SK-N-SH treated with all-trans-retinoic acid at 6 μM for 48 hours (cell line): ENCODE measurements around the gene RNF25.
A peak's percentile ranks its signal among the peaks of the same experiment; 100 is the strongest.

ENCODE experiments used
- ATAC-seq: fragments of 200-7000 bp; cut with Tn5 transposase; 3 replicates; pipeline ENCODE4 v1.9.1; 2020; ENCODE audit warnings: mild to moderate bottlenecking, moderate library complexity
- ARNTL ChIP-seq: fragments of 450-650 bp; formaldehyde crosslinking; IDR thresholded peaks from 2 replicates; pipeline ENCODE4 v1.5.0; 2020; ENCODE audit warnings: low read depth, mild to moderate bottlenecking, moderate library complexity, borderline replicate concordance
- BACH2 ChIP-seq: fragments of 250-450 bp; sonication (Bioruptor Pico); IDR thresholded peaks from 2 replicates; pipeline ENCODE4 v1.9.0; 2021; ENCODE audit warnings: mild to moderate bottlenecking, borderline replicate concordance
- CSDC2 ChIP-seq: fragments of 250-450 bp; sonication (Bioruptor Pico); IDR thresholded peaks from 2 replicates; pipeline ENCODE4 v1.5.0; 2020; ENCODE audit warnings: mild to moderate bottlenecking, moderate library complexity
- ESRRG ChIP-seq: fragments of 250-450 bp; sonication (Bioruptor Pico); IDR thresholded peaks from 2 replicates; pipeline ENCODE4 v1.6.1; 2021; ENCODE audit warnings: mild to moderate bottlenecking
- GLIS3 ChIP-seq: fragments of 250-450 bp; sonication (Bioruptor Pico); IDR thresholded peaks from 2 replicates; pipeline ENCODE4 v1.5.0; 2020; ENCODE audit warnings: mild to moderate bottlenecking, moderate library complexity
- ISL1 ChIP-seq: fragments of 250-450 bp; sonication (Bioruptor Pico); IDR thresholded peaks from 2 replicates; pipeline ENCODE4 v2.1.2; 2022; ENCODE audit warnings: mild to moderate bottlenecking, moderate library complexity
- OSR1 ChIP-seq: fragments of 250-450 bp; sonication (Bioruptor Pico); IDR thresholded peaks from 2 replicates; pipeline ENCODE4 v1.8.0; 2022; ENCODE audit warnings: moderate library complexity, mild to moderate bottlenecking, inconsistent platforms
- PPARA ChIP-seq: fragments of 250-450 bp; sonication (Bioruptor Pico); IDR thresholded peaks from 2 replicates; pipeline ENCODE4 v1.5.0; 2020; ENCODE audit warnings: mild to moderate bottlenecking, borderline replicate concordance
- RARB ChIP-seq: fragments of 250-450 bp; sonication (Bioruptor Pico); IDR thresholded peaks from 2 replicates; pipeline ENCODE4 v1.8.0; 2021; ENCODE audit warnings: mild to moderate bottlenecking, moderate library complexity
- SNAI2 ChIP-seq: fragments of 250-450 bp; sonication (Bioruptor Pico); IDR thresholded peaks from 2 replicates; pipeline ENCODE4 v1.5.0; 2020; ENCODE audit warnings: mild to moderate bottlenecking, moderate library complexity
- TCF4 ChIP-seq: fragments of 250-450 bp; sonication (Bioruptor Pico); IDR thresholded peaks from 2 replicates; pipeline ENCODE4 v1.8.0; 2021; ENCODE audit warnings: mild to moderate bottlenecking, moderate library complexity, borderline replicate concordance
- TOX ChIP-seq: fragments of 250-450 bp; sonication (Bioruptor Pico); IDR thresholded peaks from 2 replicates; pipeline ENCODE4 v1.8.0; 2021; ENCODE audit warnings: mild to moderate bottlenecking, moderate library complexity, borderline replicate concordance
- ZC3H10 ChIP-seq: fragments of 250-450 bp; sonication (Bioruptor Pico); IDR thresholded peaks from 2 replicates; pipeline ENCODE4 v1.5.1; 2021; ENCODE audit warnings: mild to moderate bottlenecking, moderate library complexity
- ZNF565 ChIP-seq: fragments of 450-650 bp; formaldehyde crosslinking; conservative IDR thresholded peaks from 2 replicates; pipeline ENCODE4 v1.5.0; 2020; ENCODE audit warnings: low read depth, mild to moderate bottlenecking, moderate library complexity
- ZNF70 ChIP-seq: fragments of 450-650 bp; formaldehyde crosslinking; IDR thresholded peaks from 2 replicates; pipeline ENCODE4 v1.5.0; 2020; ENCODE audit warnings: mild to moderate bottlenecking, moderate library complexity
- ZNF8 ChIP-seq: fragments of 450-650 bp; formaldehyde crosslinking; IDR thresholded peaks from 2 replicates; pipeline ENCODE4 v1.5.0; 2020; ENCODE audit warnings: mild to moderate bottlenecking, moderate library complexity
- TF ChIP-seq, protein P1 (sequence below): fragments of 250-450 bp; sonication (Bioruptor Pico); IDR thresholded peaks from 2 replicates; pipeline ENCODE4 v1.8.0; 2021; ENCODE audit warnings: low read depth, mild to moderate bottlenecking, moderate library complexity, borderline replicate concordance
- TF ChIP-seq, protein P2 (sequence below): fragments of 250-450 bp; sonication (Bioruptor Pico); IDR thresholded peaks from 2 replicates; pipeline ENCODE4 v1.8.0; 2020; ENCODE audit warnings: mild to moderate bottlenecking, moderate library complexity, borderline replicate concordance
- TF ChIP-seq, protein P3 (sequence below): fragments of 250-450 bp; sonication (Bioruptor Pico); IDR thresholded peaks from 2 replicates; pipeline ENCODE4 v1.5.1; 2021; ENCODE audit warnings: mild to moderate bottlenecking, moderate library complexity
- TF ChIP-seq, protein P4 (sequence below): fragments of 250-450 bp; sonication (Bioruptor Pico); IDR thresholded peaks from 2 replicates; pipeline ENCODE4 v1.5.1; 2020; ENCODE audit warnings: low read depth, mild to moderate bottlenecking, moderate library complexity
- TF ChIP-seq, protein P5 (sequence below): fragments of 250-450 bp; sonication (Bioruptor Pico); IDR thresholded peaks from 2 replicates; pipeline ENCODE4 v1.5.0; 2020; ENCODE audit warnings: mild to moderate bottlenecking, moderate library complexity

Gene RNF25

DNA sequence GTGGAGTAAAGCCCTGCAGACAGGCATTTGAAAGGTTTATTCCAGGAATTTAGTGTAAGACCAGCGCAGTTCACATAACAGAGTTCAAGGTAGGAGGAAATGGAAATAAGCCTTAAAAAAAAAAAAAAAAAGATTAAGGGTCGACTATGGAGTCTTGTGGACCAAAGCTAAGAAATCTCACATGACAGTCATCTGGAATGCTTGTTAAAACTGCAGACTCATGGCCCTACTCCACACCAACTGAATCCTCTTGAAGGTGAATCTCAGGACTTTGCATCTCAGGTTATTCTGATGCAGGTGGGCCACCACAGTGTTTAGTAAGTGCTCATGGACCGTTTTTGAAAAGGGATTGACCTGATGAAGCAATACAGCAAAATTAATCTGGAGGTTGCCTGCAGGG, 47.7 kb upstream of the RNF25 start (continued):
- TF ChIP-seq PPARA (CRISPR knock-in tag) = no peak
- TF ChIP-seq TCF4 (CRISPR knock-in tag) = no peak
- no peak for TF ChIP-seq SNAI2 (CRISPR knock-in tag)

DNA sequence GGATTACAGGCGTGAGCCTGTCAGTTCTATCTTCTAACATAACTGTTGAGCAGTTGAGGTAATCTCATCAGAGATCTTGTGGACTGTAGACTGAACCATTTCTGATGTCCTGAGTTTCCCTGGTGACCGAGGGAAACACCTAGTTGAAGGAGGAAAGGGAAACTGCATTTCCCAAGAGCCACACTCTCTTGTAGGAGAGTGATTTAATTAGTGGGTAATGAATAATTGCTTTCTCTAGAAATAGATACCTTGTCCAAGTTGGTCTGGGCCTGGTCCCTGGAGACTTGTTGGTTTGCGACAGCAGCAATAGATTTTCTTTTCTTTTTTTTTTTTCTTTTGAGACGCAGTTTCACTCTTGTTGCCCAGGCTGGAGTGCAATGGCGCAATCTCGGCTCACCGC, 46.3 kb upstream of the RNF25 start:
- TF ChIP-seq SNAI2 (CRISPR knock-in tag) (no peak), OSR1 (CRISPR knock-in tag) (no peak), TCF4 (CRISPR knock-in tag) (no peak), RARB (CRISPR knock-in tag) (no peak), ZNF70 (CRISPR knock-in tag) (no peak), ZNF8 (CRISPR knock-in tag) (no peak), ISL1 (no peak), ZNF565 (no peak), CSDC2 (CRISPR knock-in tag) (no peak), PPARA (CRISPR knock-in tag) (no peak)
- TF ChIP-seq, protein P1, sequence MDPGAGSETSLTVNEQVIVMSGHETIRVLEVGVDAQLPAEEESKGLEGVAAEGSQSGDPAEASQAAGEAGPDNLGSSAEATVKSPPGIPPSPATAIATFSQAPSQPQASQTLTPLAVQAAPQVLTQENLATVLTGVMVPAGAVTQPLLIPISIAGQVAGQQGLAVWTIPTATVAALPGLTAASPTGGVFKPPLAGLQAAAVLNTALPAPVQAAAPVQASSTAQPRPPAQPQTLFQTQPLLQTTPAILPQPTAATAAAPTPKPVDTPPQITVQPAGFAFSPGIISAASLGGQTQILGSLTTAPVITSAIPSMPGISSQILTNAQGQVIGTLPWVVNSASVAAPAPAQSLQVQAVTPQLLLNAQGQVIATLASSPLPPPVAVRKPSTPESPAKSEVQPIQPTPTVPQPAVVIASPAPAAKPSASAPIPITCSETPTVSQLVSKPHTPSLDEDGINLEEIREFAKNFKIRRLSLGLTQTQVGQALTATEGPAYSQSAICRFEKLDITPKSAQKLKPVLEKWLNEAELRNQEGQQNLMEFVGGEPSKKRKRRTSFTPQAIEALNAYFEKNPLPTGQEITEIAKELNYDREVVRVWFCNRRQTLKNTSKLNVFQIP = no peak
- TF ChIP-seq, protein P2, sequence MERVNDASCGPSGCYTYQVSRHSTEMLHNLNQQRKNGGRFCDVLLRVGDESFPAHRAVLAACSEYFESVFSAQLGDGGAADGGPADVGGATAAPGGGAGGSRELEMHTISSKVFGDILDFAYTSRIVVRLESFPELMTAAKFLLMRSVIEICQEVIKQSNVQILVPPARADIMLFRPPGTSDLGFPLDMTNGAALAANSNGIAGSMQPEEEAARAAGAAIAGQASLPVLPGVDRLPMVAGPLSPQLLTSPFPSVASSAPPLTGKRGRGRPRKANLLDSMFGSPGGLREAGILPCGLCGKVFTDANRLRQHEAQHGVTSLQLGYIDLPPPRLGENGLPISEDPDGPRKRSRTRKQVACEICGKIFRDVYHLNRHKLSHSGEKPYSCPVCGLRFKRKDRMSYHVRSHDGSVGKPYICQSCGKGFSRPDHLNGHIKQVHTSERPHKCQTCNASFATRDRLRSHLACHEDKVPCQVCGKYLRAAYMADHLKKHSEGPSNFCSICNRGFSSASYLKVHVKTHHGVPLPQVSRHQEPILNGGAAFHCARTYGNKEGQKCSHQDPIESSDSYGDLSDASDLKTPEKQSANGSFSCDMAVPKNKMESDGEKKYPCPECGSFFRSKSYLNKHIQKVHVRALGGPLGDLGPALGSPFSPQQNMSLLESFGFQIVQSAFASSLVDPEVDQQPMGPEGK (CRISPR knock-in tag) = no peak
- TF ChIP-seq, protein P3, sequence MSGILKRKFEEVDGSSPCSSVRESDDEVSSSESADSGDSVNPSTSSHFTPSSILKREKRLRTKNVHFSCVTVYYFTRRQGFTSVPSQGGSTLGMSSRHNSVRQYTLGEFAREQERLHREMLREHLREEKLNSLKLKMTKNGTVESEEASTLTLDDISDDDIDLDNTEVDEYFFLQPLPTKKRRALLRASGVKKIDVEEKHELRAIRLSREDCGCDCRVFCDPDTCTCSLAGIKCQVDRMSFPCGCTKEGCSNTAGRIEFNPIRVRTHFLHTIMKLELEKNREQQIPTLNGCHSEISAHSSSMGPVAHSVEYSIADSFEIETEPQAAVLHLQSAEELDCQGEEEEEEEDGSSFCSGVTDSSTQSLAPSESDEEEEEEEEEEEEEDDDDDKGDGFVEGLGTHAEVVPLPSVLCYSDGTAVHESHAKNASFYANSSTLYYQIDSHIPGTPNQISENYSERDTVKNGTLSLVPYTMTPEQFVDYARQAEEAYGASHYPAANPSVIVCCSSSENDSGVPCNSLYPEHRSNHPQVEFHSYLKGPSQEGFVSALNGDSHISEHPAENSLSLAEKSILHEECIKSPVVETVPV (CRISPR knock-in tag) = no peak
- TF ChIP-seq, protein P4, sequence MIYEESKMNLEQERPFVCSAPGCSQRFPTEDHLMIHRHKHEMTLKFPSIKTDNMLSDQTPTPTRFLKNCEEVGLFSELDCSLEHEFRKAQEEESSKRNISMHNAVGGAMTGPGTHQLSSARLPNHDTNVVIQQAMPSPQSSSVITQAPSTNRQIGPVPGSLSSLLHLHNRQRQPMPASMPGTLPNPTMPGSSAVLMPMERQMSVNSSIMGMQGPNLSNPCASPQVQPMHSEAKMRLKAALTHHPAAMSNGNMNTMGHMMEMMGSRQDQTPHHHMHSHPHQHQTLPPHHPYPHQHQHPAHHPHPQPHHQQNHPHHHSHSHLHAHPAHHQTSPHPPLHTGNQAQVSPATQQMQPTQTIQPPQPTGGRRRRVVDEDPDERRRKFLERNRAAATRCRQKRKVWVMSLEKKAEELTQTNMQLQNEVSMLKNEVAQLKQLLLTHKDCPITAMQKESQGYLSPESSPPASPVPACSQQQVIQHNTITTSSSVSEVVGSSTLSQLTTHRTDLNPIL (CRISPR knock-in tag) = no peak
- no peak for ATAC-seq

DNA sequence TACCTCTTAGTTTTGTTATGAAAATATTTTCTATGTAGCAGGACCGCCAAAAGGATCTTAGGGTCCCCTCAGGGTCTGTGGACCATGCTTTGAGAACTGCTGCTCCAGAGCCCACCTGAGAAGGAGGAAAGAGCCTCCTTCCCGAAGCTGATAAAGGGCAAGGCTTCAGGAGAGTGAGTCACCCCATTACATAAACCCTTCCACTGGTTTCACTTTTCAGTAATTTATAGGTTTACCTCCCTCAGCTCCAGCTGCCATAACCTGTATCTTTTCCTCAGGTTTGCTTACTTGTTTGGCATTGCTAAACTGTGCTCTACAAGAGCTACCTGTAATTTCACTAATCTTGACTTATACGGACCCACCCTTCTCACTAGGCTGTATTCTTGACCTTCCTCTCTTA, 45.5 kb upstream of the RNF25 start:
- peak; percentile 46; the same call in 1 of the 3 replicates for ATAC-seq
- TF ChIP-seq, protein P2 (CRISPR knock-in tag) = no peak
- no peak for TF ChIP-seq ZC3H10
- TF ChIP-seq PPARA (CRISPR knock-in tag) = no peak
- TF ChIP-seq, all 23 proteins: peak for 0

DNA sequence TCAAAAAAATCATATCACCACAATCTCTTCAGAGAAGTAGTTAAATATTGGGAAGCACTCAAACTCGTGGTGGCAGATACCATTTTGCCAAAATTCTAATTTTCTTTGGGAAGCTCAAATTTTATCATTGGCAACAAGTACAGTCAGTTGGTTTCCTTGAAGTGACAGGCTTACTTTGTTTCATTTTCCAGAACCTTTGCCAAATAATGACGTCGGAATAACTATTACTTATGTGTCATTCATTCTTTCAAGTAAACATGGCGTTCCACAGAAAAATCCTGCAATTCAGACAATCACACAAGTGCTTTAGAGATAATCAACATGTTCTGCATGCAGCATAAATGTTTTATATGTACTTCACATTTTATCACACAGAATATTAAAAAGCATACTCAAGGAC, 44.3 kb upstream of the RNF25 start:
- ATAC-seq = no peak
- no peak for TF ChIP-seq ZNF70 (CRISPR knock-in tag)
- no peak for TF ChIP-seq TOX (CRISPR knock-in tag)
- no peak for TF ChIP-seq RARB (CRISPR knock-in tag)
- TF ChIP-seq, protein P1 = no peak
- TF ChIP-seq ISL1 = no peak
- TF ChIP-seq CSDC2 (CRISPR knock-in tag) = no peak
- TF ChIP-seq ARNTL (CRISPR knock-in tag) = no peak
- TF ChIP-seq ESRRG (CRISPR knock-in tag) = no peak
- TF ChIP-seq GLIS3 (CRISPR knock-in tag) = no peak
- TF ChIP-seq, protein P5, sequence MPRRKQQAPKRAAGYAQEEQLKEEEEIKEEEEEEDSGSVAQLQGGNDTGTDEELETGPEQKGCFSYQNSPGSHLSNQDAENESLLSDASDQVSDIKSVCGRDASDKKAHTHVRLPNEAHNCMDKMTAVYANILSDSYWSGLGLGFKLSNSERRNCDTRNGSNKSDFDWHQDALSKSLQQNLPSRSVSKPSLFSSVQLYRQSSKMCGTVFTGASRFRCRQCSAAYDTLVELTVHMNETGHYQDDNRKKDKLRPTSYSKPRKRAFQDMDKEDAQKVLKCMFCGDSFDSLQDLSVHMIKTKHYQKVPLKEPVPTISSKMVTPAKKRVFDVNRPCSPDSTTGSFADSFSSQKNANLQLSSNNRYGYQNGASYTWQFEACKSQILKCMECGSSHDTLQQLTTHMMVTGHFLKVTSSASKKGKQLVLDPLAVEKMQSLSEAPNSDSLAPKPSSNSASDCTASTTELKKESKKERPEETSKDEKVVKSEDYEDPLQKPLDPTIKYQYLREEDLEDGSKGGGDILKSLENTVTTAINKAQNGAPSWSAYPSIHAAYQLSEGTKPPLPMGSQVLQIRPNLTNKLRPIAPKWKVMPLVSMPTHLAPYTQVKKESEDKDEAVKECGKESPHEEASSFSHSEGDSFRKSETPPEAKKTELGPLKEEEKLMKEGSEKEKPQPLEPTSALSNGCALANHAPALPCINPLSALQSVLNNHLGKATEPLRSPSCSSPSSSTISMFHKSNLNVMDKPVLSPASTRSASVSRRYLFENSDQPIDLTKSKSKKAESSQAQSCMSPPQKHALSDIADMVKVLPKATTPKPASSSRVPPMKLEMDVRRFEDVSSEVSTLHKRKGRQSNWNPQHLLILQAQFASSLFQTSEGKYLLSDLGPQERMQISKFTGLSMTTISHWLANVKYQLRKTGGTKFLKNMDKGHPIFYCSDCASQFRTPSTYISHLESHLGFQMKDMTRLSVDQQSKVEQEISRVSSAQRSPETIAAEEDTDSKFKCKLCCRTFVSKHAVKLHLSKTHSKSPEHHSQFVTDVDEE (CRISPR knock-in tag) = no peak
- no peak for TF ChIP-seq BACH2 (CRISPR knock-in tag)
- TF ChIP-seq ZNF565 = no peak
- TF ChIP-seq, protein P4 (CRISPR knock-in tag) = no peak
